Neural crest cell (in vitro differentiated cells): Measurements from ENCODE around the gene GRIK3. TPM values are rescaled to one million over a fixed set of nuclear protein-coding genes. Genes with fewer than 3 reads are reported as not detected.
A peak's percentile ranks its signal among the peaks of the same experiment; 100 is the strongest.
"Not testable (repeated sequence)": the region's sequence is repeated elsewhere in the genome, so short reads cannot be mapped to it uniquely, and the experiment has no call there.

Experiments
- DNase-seq: peaks from one replicate; pipeline ENCODE4 v3.0.0; 2021; ENCODE audit warnings: low read depth, mixed read lengths, low spot score
- H3K27ac Mint-ChIP-seq: one replicate; pipeline ENCODE4 v1.8.0; 2021; ENCODE audit warnings: mild to moderate bottlenecking, mixed read lengths; ENCODE audit not compliant: unreplicated experiment
- H3K27me3 Mint-ChIP-seq: 2 replicates; pipeline ENCODE4 v1.8.0; 2021; ENCODE audit warnings: low read depth, mild to moderate bottlenecking, mixed read lengths
- H3K36me3 Mint-ChIP-seq: 2 replicates; pipeline ENCODE4 v1.8.0; 2021; ENCODE audit warnings: low read depth, mild to moderate bottlenecking, mixed read lengths
- H3K4me1 Mint-ChIP-seq: 2 replicates; pipeline ENCODE4 v1.8.0; 2021; ENCODE audit warnings: mixed read lengths
- H3K4me3 Mint-ChIP-seq: one replicate; pipeline ENCODE4 v1.8.0; 2021; ENCODE audit warnings: mild to moderate bottlenecking, mixed read lengths
- H3K9me3 Mint-ChIP-seq: 2 replicates; pipeline ENCODE4 v1.8.0; 2021; ENCODE audit warnings: mixed read lengths
- long read RNA-seq: library from polyadenylated mRNA; unstranded; transcript quantifications from one replicate; pipeline ENCODE4 v2.0.0, GENCODE V29; 2020
- total RNA-seq: library from RNA; stranded (reverse); gene quantifications from 2 replicates; pipeline ENCODE4 v1.2.1, GENCODE V29; 2021
- TF ChIP-seq, protein P1 (sequence below): fragments of 200-600 bp; sonication (generic); conservative IDR thresholded peaks from 2 replicates; pipeline ENCODE4 v1.5.0; 2021; ENCODE audit warnings: antibody characterized with exemption, mild to moderate bottlenecking

GRIK3 gene
- total RNA-seq, result 1.6 and 2.4 TPM in 2 replicates
- long read RNA-seq, partial matches to known transcripts, result 3 of 3 reads
- long read RNA-seq, other reads (novel, unspliced or antisense), result 0 of 3 reads

DNA sequence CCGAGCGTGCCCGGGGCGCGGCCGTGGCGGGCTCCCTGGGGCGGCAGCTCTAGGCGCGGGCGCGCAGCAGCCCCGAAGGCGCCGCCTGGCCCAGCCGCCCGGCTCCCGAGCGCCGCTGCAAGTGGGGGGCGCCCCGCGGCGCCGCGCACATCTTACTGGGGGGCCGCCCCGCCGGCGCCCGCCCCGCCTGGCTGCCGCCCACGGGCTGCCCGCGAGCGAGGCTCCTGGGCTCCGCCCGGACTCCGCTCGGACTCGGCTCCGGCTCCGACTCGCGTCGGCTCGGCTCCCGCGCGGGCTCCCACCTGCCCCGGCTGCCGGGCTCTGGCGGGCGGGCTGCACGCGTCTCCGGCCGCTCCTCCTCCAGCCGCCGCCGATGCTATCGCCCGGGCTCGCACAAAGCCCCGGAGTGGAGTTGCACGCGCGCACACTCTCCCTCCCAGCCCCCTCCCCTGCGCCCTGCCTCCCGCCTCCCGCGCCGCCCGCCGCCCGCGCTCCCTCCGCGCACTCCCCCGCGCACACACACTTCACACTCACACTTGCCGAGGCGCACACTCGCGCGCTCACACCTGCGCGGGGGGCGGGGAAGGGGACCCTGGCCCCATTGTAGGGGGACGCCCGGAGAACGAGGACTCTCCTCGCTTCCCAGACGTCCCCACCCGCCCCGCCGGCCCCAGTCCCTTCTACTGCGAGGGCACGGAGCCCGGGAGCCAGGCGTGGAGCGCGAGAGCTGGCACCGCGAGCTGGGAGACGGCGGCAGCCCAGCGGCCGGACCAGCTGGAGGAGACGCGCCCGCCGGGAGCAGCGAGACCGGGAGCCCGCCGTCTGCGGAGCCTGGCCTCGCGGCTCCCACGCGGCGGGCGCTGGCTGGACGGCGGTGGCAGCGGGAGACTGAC, at the start of gene GRIK3:
TSS of gene GRIK3 (minus strand) at position 395 of the 893 bp plus-strand sequence. CDS start 407 bp downstream, outside the sequence.
- Mint-ChIP-seq H3K9me3 (no peaks in the 10 kb centered on the region), H3K27ac (no peak within 1 kb of the TSS), H3K4me3 (peak within 1 kb of the TSS; percentile 57), H3K4me1 (peaks cover 59% of the 10 kb centered on the region), H3K36me3 (no peaks in the 10 kb centered on the region), H3K27me3 (peaks cover 92% of the 10 kb centered on the region)
- DNase-seq, result no peak
- TF ChIP-seq, protein P1, sequence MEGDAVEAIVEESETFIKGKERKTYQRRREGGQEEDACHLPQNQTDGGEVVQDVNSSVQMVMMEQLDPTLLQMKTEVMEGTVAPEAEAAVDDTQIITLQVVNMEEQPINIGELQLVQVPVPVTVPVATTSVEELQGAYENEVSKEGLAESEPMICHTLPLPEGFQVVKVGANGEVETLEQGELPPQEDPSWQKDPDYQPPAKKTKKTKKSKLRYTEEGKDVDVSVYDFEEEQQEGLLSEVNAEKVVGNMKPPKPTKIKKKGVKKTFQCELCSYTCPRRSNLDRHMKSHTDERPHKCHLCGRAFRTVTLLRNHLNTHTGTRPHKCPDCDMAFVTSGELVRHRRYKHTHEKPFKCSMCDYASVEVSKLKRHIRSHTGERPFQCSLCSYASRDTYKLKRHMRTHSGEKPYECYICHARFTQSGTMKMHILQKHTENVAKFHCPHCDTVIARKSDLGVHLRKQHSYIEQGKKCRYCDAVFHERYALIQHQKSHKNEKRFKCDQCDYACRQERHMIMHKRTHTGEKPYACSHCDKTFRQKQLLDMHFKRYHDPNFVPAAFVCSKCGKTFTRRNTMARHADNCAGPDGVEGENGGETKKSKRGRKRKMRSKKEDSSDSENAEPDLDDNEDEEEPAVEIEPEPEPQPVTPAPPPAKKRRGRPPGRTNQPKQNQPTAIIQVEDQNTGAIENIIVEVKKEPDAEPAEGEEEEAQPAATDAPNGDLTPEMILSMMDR, result no peak

DNA sequence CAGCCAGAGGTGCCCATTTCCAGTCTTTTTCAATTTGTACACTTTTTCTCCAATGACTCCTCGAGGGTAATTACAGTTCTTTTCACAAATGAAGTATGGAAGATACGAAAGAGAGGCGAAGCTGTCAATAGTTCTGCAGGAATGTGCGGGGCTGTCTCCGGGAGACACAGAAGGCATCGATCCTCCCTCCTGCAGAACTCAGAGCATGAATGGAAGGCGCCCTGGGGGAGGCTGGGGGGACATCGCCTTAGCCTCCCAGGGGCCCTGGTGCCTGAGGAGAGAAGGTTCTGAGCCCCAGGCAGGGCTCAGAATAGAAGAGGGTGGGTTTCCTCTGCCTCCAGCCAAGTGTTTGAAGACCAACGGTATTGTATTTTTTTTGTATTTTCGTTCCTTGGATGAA, 49.7 kb upstream of the GRIK3 start:
- Mint-ChIP-seq H3K27me3 (peaks cover 6% of the 10 kb centered on the region), H3K9me3 (no peaks in the 10 kb centered on the region), H3K4me1 (peaks cover 25% of the 10 kb centered on the region)

DNA sequence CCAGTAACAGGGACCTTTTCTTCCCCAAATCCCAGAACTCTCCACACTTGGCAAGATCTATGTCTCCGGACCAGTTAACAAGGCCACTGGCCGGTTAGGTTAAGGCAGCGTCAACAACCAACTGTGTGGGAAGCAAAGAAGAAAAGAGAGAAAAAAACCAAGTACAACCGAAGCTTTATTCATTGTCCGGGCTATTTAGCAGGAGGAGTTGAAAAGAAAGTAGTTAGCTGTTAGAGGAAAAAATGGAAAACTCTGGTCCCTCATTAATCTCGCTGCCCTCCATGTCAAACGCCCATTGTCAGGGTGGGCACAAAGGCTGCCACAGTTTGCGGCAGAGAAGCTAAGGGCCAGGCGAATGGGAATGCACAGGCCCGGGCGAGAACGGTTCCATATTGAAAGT, 49.3 kb upstream of the GRIK3 start:
- no peak for DNase-seq
- no peaks in the 10 kb centered on the region for H3K9me3 Mint-ChIP-seq
- TF ChIP-seq, protein P1, result no peak
- peak overlapping the region; percentile 20 for H3K27ac Mint-ChIP-seq
- peaks cover 25% of the 10 kb centered on the region for H3K4me1 Mint-ChIP-seq
- peaks cover 6% of the 10 kb centered on the region for H3K27me3 Mint-ChIP-seq
- H3K4me3 Mint-ChIP-seq, result peak overlapping the region; percentile 31
- H3K36me3 Mint-ChIP-seq, result no peaks in the 10 kb centered on the region

More for the DNA sequence above, 49.7 kb upstream of the GRIK3 start:
- TF ChIP-seq, protein P1, result no peak
- DNase-seq, result no peak
- H3K27ac Mint-ChIP-seq, result no peak overlapping the region
- H3K36me3 Mint-ChIP-seq, result no peaks in the 10 kb centered on the region
- peak overlapping the region; percentile 31 for H3K4me3 Mint-ChIP-seq

DNA sequence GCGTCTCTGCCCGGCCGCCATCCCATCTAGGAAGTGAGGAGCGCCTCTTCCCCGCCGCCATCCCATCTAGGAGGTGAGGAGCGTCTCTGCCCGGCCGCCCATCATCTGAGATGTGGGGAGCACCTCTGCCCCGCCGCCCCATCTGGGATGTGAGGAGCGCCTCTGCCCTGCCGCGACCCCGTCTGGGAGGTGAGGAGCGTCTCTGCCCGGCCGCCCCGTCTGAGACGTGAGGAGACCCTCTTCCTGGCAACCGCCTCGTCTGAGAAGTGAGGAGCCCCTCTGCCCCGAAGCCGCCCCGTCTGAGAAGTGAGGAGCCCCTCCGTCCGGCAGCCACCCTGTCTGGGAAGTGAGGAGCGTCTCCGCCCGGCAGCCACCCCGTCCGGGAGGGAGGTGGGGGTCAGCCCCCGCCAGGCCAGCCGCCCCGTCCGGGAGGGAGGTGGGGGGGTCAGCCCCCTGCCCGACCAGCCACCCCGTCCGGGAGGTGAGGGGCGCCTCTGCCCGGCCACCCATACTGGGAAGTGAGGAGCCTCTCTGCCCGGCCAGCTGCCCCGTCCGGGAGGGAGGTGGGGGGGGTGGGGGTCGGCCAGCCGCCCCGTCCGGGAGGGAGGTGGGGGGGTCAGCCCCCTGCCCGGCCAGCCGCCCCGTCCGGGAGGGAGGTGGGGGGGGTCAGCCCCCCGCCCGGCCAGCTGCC, 46.1 kb upstream of the GRIK3 start:
- not testable (repeated sequence) for H3K9me3 Mint-ChIP-seq, H3K27ac Mint-ChIP-seq, H3K36me3 Mint-ChIP-seq, H3K4me3 Mint-ChIP-seq, DNase-seq
- peaks cover 30% of the 10 kb centered on the region for H3K4me1 Mint-ChIP-seq
- H3K27me3 Mint-ChIP-seq, result peaks cover 13% of the 10 kb centered on the region

DNA sequence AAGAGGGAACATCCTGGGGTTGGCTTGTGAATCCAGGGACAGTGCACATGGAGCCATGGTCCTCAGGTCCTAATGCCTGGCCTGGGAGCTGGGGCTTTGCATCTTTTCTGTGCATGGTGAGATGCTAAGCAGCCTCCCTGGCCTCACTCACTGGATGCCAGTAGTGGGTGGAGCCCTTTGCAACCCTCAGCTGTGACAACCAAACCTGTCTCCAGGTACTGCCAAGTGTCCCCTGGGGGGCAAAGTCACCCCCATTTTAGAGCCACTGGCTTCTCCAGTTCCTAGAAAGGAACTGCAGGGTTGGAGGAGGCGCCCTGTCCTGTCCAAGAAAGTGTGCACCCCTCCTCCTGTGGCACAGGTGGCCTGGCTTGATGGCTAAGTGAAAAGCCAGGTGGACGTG, 44.6 kb upstream of the GRIK3 start:
- Mint-ChIP-seq H3K27me3 (peaks cover 13% of the 10 kb centered on the region), H3K36me3 (no peaks in the 10 kb centered on the region), H3K27ac (no peak overlapping the region), H3K4me1 (peaks cover 22% of the 10 kb centered on the region), H3K9me3 (no peaks in the 10 kb centered on the region), H3K4me3 (no peak overlapping the region)
- DNase-seq, result no peak
- TF ChIP-seq, protein P1, result no peak
